C4-2B (cell line): ENCODE measurements around the gene LRFN5.

Experiments
- CTCF ChIP-seq: fragments of 450-650 bp; conservative IDR thresholded peaks from 2 replicates; pipeline ENCODE4 v1.5.1; 2017; ENCODE audit warnings: mild to moderate bottlenecking
- ZFX ChIP-seq: fragments of 450-650 bp; IDR thresholded peaks from 2 replicates; pipeline ENCODE4 v1.6.1; 2017

GRCh38 chr14:41608681-41609390 is 2.2 kb downstream of the LRFN5 start:
- TF ChIP-seq CTCF (no peak), ZFX (no peak)
